A549 (cell line): ENCODE results near the gene ABCA2. TPM values are rescaled to one million over a fixed set of nuclear protein-coding genes. Genes with fewer than 3 reads are reported as not detected.

Source experiments
- ATAC-seq, 2 experiments: fragments of 200-7000 bp in 1 of 2; fragments of >200 bp in 1 of 2; cut with Nextera tagmentation in 1 of 2; cut with Tn5 transposase in 1 of 2; 3 replicates each; pipeline versions ENCODE4 v1.8.0 to v1.9.1; 2018 to 2020; ENCODE audit warnings: mild to moderate bottlenecking in 1 of 2, moderate library complexity in 1 of 2
- CTCF ChIA-PET: fragments of 300-600 bp; sonication (Branson Sonifier 250); formaldehyde crosslinking; extraction: SDS; loops from one replicate; lab custom pipeline; 2021; ENCODE audit warnings: antibody characterized with exemption, inconsistent platforms; lab: Yijun Ruan, JAX
- POLR2A ChIA-PET: fragments of 350-600 bp; formaldehyde crosslinking; extraction: SDS; loops from one replicate; lab custom pipeline; 2021; ENCODE audit warnings: antibody characterized with exemption, inconsistent platforms; lab: Yijun Ruan, JAX
- DNase-seq, 2 experiments: peaks; one replicate each; pipeline versions ENCODE4 v3.0.0 to v3.0.0-alpha.2; 2011 to 2016; ENCODE audit warnings: low read depth in 1 of 2, low spot score in 1 of 2
- FAIRE-seq: peaks from 2 replicates; lab custom pipeline; 2011; peaks lifted over from hg19 to GRCh38; lab: Jason Lieb, UNC
- H3K27ac ChIP-seq, 2 experiments: fragments of >200 bp; sonication (Bioruptor Twin); formaldehyde crosslinking; 3 replicates each; pipeline ENCODE4 v1.5.1; 2016 to 2017
- H3K4me1 ChIP-seq: fragments of >200 bp; sonication (Bioruptor Twin); formaldehyde crosslinking; 3 replicates; pipeline ENCODE4 v1.6.1; 2016
- H3K4me2 ChIP-seq: fragments of >200 bp; sonication (Bioruptor Twin); formaldehyde crosslinking; 3 replicates; pipeline ENCODE4 v1.6.1; 2016
- H3K4me3 ChIP-seq: fragments of >200 bp; sonication (Bioruptor Twin); formaldehyde crosslinking; 3 replicates; pipeline ENCODE4 v1.5.1; 2016
- H3K9me3 ChIP-seq: fragments of >200 bp; sonication (Bioruptor Twin); formaldehyde crosslinking; 3 replicates; pipeline ENCODE4 v1.6.1; 2016
- BHLHE40 ChIP-seq: IDR thresholded peaks from 2 replicates; pipeline ENCODE4 v1.6.1; 2012; ENCODE audit warnings: low read depth, low read length, inconsistent platforms
- CBX8 ChIP-seq: fragments of 200-600 bp; sonication (generic); IDR thresholded peaks from 2 replicates; pipeline ENCODE4 v1.6.1; 2016
- CEBPB ChIP-seq, 2 experiments: fragments of >200 bp in 1 of 2; sonication (Bioruptor Twin) in 1 of 2; formaldehyde crosslinking in 1 of 2; IDR thresholded peaks; 2 replicates each; pipeline ENCODE4 v1.6.1; 2012 to 2016
- EHF ChIP-seq: fragments of 250-450 bp; sonication (Bioruptor Pico); IDR thresholded peaks from 2 replicates; pipeline ENCODE4 v1.5.0; 2020; ENCODE audit warnings: mild to moderate bottlenecking
- EHMT2 ChIP-seq: fragments of 200-600 bp; sonication (generic); IDR thresholded peaks from 2 replicates; pipeline ENCODE4 v1.6.1; 2016; ENCODE audit warnings: antibody characterized with exemption, low read depth, mild to moderate bottlenecking, moderate library complexity
- ESRRA ChIP-seq: fragments of 150-350 bp; IDR thresholded peaks from 2 replicates; pipeline ENCODE4 v1.6.1; 2014; ENCODE audit warnings: mild to moderate bottlenecking, low read length, borderline replicate concordance
- FOSL2 ChIP-seq, 2 experiments: fragments of 450-650 bp in 1 of 2; fragments of >200 bp in 1 of 2; sonication (Bioruptor Twin) in 1 of 2; formaldehyde crosslinking; IDR thresholded peaks; 2 replicates each; pipeline versions ENCODE4 v1.5.0 to v1.6.1; 2016 to 2020; ENCODE audit warnings: mild to moderate bottlenecking in 1 of 2, moderate library complexity in 1 of 2
- HDAC2 ChIP-seq: fragments of 200-600 bp; sonication (generic); IDR thresholded peaks from 2 replicates; pipeline ENCODE4 v1.6.1; 2016
- HEYL ChIP-seq: fragments of 250-450 bp; sonication (Bioruptor Pico); IDR thresholded peaks from 2 replicates; pipeline ENCODE4 v1.8.0; 2021; ENCODE audit warnings: mild to moderate bottlenecking, moderate library complexity
- HOXB5 ChIP-seq: fragments of 250-450 bp; sonication (Bioruptor Pico); IDR thresholded peaks from 2 replicates; pipeline ENCODE4 v1.5.0; 2020; ENCODE audit warnings: mild to moderate bottlenecking, moderate library complexity
- PHF8 ChIP-seq: fragments of 200-600 bp; sonication (generic); IDR thresholded peaks from 2 replicates; pipeline ENCODE4 v1.6.1; 2016; ENCODE audit warnings: low read depth, mild to moderate bottlenecking, antibody characterized with exemption, moderate library complexity, borderline replicate concordance
- RCOR1 ChIP-seq: fragments of 150-350 bp; IDR thresholded peaks from 2 replicates; pipeline ENCODE4 v1.6.1; 2014; ENCODE audit warnings: antibody characterized with exemption, low read length, low read depth
- TFCP2L1 ChIP-seq: fragments of 250-450 bp; sonication (Bioruptor Pico); IDR thresholded peaks from 2 replicates; pipeline ENCODE4 v1.5.0; 2021; ENCODE audit warnings: mild to moderate bottlenecking
- ZC3H11A ChIP-seq: fragments of 450-650 bp; IDR thresholded peaks from 2 replicates; pipeline ENCODE4 v1.6.1; 2014; ENCODE audit warnings: antibody characterized with exemption, mild to moderate bottlenecking
- ZFP36 ChIP-seq: fragments of 450-650 bp; IDR thresholded peaks from 2 replicates; pipeline ENCODE4 v1.6.1; 2014; ENCODE audit warnings: borderline replicate concordance; ENCODE audit not compliant: partially characterized antibody
- ZSCAN20 ChIP-seq: fragments of 250-450 bp; sonication (Bioruptor Pico); IDR thresholded peaks from 2 replicates; pipeline ENCODE4 v1.8.0; 2022; ENCODE audit warnings: mild to moderate bottlenecking, moderate library complexity
- WGBS: methylation state at CpG from one replicate; pipeline ENCODE4 v1.1.6; 2017; ENCODE audit errors: missing lambda C conversion rate; 5-methylcytosine and 5-hydroxymethylcytosine counted together
- polyA plus RNA-seq, 4 experiments: library from polyadenylated mRNA; depleted of rRNA in 3 of 4; stranded (reverse); fragments of >200 nt; fragmentation: RNase III in 1 of 4; extraction: RNeasy Plus Mini Kit Qiagen cat#74134 plus additional on column Dnase treatment in 1 of 4; gene quantifications; 2 replicates in 3 of 4; 3 replicates in 1 of 4; pipeline ENCODE4 v1.2.3, GENCODE V29; 2011 to 2017
- TF ChIP-seq, protein P1 (sequence below): fragments of 150-350 bp; IDR thresholded peaks from 2 replicates; pipeline ENCODE4 v1.6.1; 2014; ENCODE audit warnings: low read depth, mild to moderate bottlenecking, low read length
- TF ChIP-seq, protein P2 (sequence below): fragments of 250-450 bp; sonication (Bioruptor Pico); IDR thresholded peaks from 2 replicates; pipeline ENCODE4 v1.5.0; 2020; ENCODE audit warnings: low read depth, mild to moderate bottlenecking, moderate library complexity
- TF ChIP-seq, protein P3 (sequence below): fragments of 250-450 bp; sonication (Bioruptor Pico); IDR thresholded peaks from 2 replicates; pipeline ENCODE4 v1.5.0; 2021; ENCODE audit warnings: mild to moderate bottlenecking, moderate library complexity, borderline replicate concordance
- TF ChIP-seq, protein P4 (sequence below): fragments of 450-650 bp; IDR thresholded peaks from 2 replicates; pipeline ENCODE4 v1.6.1; 2014; ENCODE audit warnings: antibody characterized with exemption

The ABCA2 gene
- polyA plus RNA-seq, 2 of the 4 experiments (the other 2 are of a cell fraction), result 8.3 to 24.7 TPM

DNA sequence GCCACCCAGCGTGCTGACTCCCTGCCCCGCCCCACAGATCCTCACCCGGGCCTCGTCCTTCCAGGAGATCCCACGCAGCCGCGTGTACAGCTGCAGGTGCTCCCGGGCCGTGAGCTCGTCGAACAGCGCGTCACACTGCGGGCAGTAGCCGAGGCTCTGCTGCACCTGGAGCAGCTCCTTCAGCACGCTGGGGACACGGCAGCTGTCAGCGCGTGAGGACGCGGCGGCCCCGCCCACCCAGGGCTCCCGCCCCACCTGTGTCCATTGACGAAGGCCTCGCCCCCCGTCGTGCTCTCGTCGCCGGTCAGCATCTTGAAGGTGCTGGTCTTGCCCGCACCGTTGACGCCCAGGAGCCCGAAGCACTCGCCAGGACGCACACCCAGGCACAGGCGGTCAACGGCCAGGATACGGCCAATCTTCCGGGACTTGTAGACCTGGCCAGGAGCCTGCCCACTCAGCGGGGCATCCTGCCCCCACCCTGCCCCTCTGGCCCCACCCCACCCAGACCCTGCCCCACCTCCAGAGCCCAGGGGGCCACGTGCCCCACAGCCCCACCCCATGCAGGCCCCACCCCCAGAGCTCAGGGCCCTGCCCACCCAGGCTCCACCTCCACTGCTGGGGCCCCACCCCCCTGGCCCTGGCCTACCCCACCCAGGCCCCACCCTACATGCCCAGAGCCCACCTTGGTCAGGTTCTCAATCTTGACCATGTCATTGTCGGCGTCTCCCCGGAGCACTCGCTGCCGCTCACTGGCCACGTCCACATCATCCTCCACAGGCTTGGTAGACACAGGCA is 17.9 kb downstream of the ABCA2 start:
- H3K4me2 ChIP-seq, result no peak overlapping the region
- peaks cover 5% of the 10 kb centered on the region; the same call in 2 of the 3 replicates for H3K4me1 ChIP-seq
- FAIRE-seq (no peak), DNase-seq (no peak), ATAC-seq (no peak)
- H3K4me3 ChIP-seq, result no peak overlapping the region
- POLR2A ChIA-PET, result no interaction called here
- TF ChIP-seq RCOR1 (no peak), PHF8 (no peak), HDAC2 (no peak), FOSL2 (IDR thresholded peaks at IDR 0.05) (no peak), FOSL2 (CRISPR knock-in tag; IDR thresholded peaks at IDR 0.05) (no peak), ZFP36 (no peak), ZC3H11A (no peak), CEBPB (IDR thresholded peaks at IDR 0.05) (no peak)
- 94% methylated on average over 32 of the region's 49 CpGs for WGBS
- CTCF ChIA-PET, result interaction anchor here (1.0 to 2.9 kb wide), 4 partner anchors 15 to 25 kb away, joined by 4 to 13 read pairs (median 4); no protein-coding TSS in a partner anchor
- no peaks in the 10 kb centered on the region for H3K9me3 ChIP-seq
- H3K27ac ChIP-seq, result no peak overlapping the region

DNA sequence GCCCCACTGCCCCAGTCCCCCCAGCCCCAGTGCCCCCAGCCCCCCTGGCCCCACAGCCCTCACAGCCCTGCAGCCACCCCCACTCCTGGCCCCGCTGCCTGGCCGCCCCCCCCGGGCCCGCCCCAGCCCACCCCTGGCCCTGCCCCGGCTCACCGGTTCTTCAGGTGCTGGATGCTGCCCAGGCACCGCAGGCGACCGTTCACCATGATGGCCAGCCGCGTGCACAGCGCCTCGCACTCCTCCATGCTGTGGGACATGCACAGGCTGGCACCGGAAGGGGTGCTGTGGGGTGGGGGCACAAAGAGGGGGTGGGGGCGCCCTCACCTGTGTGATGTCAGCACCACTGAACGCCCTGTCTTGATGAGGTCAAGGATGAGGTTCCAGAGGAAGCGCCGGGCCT is 18.8 kb downstream of the ABCA2 start:
- ATAC-seq (no peak), FAIRE-seq (no peak), DNase-seq (no peak)
- POLR2A ChIA-PET, result interaction anchor here (0.6 kb wide), 1 partner anchor 17 kb away, joined by 3 read pairs; the partner anchor contains the start of gene PAXX
- no peak overlapping the region for H3K4me2 ChIP-seq
- H3K4me3 ChIP-seq, result no peak overlapping the region
- H3K27ac ChIP-seq, result no peak overlapping the region
- H3K4me1 ChIP-seq, result peaks cover 5% of the 10 kb centered on the region; the same call in 2 of the 3 replicates
- CTCF ChIA-PET, result interaction anchor here (1.0 to 2.9 kb wide), 3 partner anchors 18 to 26 kb away, joined by 4 to 13 read pairs (median 4); no protein-coding TSS in a partner anchor
- TF ChIP-seq ZFP36 (no peak), CBX8 (no peak), HOXB5 (CRISPR knock-in tag) (no peak), HEYL (CRISPR knock-in tag) (no peak), ZSCAN20 (CRISPR knock-in tag) (no peak), CEBPB (IDR thresholded peaks at IDR 0.05) (no peak), ZC3H11A (no peak)
- TF ChIP-seq, protein P1, sequence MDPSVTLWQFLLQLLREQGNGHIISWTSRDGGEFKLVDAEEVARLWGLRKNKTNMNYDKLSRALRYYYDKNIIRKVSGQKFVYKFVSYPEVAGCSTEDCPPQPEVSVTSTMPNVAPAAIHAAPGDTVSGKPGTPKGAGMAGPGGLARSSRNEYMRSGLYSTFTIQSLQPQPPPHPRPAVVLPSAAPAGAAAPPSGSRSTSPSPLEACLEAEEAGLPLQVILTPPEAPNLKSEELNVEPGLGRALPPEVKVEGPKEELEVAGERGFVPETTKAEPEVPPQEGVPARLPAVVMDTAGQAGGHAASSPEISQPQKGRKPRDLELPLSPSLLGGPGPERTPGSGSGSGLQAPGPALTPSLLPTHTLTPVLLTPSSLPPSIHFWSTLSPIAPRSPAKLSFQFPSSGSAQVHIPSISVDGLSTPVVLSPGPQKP, result no peak
- TF ChIP-seq, protein P2, sequence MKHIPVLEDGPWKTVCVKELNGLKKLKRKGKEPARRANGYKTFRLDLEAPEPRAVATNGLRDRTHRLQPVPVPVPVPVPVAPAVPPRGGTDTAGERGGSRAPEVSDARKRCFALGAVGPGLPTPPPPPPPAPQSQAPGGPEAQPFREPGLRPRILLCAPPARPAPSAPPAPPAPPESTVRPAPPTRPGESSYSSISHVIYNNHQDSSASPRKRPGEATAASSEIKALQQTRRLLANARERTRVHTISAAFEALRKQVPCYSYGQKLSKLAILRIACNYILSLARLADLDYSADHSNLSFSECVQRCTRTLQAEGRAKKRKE (CRISPR knock-in tag), result no peak
- TF ChIP-seq, protein P3, sequence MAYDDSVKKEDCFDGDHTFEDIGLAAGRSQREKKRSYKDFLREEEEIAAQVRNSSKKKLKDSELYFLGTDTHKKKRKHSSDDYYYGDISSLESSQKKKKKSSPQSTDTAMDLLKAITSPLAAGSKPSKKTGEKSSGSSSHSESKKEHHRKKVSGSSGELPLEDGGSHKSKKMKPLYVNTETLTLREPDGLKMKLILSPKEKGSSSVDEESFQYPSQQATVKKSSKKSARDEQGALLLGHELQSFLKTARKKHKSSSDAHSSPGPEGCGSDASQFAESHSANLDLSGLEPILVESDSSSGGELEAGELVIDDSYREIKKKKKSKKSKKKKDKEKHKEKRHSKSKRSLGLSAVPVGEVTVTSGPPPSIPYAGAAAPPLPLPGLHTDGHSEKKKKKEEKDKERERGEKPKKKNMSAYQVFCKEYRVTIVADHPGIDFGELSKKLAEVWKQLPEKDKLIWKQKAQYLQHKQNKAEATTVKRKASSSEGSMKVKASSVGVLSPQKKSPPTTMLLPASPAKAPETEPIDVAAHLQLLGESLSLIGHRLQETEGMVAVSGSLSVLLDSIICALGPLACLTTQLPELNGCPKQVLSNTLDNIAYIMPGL, result no peak
- 90% methylated on average over 9 of the region's 18 CpGs for WGBS
- no peaks in the 10 kb centered on the region for H3K9me3 ChIP-seq

DNA sequence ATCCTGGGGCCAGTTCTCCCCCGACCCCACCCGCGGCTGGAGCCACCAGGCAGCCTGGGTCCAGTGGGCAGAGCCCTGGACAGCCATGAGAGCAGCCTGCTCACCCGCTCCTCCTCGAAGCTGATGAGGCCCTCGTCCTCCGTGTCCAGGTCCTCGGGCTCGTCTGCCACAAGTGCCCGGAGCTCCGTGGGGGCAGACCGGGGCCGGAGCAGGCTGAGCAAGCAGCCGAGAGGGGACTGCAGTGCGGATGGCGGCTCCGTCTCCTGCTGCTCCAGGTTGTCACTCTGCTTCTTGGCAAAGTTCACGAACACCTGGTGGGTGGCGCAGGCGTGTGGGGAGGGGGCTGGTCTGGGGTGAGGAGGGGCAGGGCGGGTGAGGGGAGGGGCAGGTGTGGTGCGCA is 19.7 kb downstream of the ABCA2 start:
- ATAC-seq (peak in 1 of 2 experiments; percentile 6; a peak in 2 of 6 replicates), FAIRE-seq (no peak)
- Histone ChIP-seq H3K4me2 (no peak overlapping the region), H3K9me3 (no peaks in the 10 kb centered on the region)
- TF ChIP-seq, protein P2 (CRISPR knock-in tag), result no peak
- TF ChIP-seq CBX8, result no peak
- no peak for TF ChIP-seq ESRRA
- TF ChIP-seq EHF (CRISPR knock-in tag), result no peak
- TF ChIP-seq, protein P4, sequence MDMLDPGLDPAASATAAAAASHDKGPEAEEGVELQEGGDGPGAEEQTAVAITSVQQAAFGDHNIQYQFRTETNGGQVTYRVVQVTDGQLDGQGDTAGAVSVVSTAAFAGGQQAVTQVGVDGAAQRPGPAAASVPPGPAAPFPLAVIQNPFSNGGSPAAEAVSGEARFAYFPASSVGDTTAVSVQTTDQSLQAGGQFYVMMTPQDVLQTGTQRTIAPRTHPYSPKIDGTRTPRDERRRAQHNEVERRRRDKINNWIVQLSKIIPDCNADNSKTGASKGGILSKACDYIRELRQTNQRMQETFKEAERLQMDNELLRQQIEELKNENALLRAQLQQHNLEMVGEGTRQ, result no peak
- TF ChIP-seq BHLHE40, result no peak
- no peak for TF ChIP-seq HDAC2
- TF ChIP-seq EHMT2, result no peak
- no peak for TF ChIP-seq TFCP2L1 (CRISPR knock-in tag)
- TF ChIP-seq, all 56 proteins: peak for 0
- WGBS, result 82% methylated on average over 14 of the region's 22 CpGs
- Histone ChIP-seq H3K4me3 (no peak overlapping the region), H3K4me1 (peaks cover 5% of the 10 kb centered on the region; the same call in 2 of the 3 replicates), H3K27ac (no peak overlapping the region)
- ChIA-PET POLR2A (no interaction called here), CTCF (interaction anchor here (1.3 to 2.9 kb wide), 2 partner anchors 21 to 27 kb away, joined by 7 to 13 read pairs; no protein-coding TSS in a partner anchor)
- no peak for DNase-seq
